ENCODE data around the gene TTC32. TPM values are rescaled to one million over a fixed set of nuclear protein-coding genes. Genes with fewer than 3 reads are reported as not detected.

The TTC32 gene
- total RNA-seq, 4 donors from 2014 or later: 11.9 to 21.7 (median 16.8) TPM

DNA sequence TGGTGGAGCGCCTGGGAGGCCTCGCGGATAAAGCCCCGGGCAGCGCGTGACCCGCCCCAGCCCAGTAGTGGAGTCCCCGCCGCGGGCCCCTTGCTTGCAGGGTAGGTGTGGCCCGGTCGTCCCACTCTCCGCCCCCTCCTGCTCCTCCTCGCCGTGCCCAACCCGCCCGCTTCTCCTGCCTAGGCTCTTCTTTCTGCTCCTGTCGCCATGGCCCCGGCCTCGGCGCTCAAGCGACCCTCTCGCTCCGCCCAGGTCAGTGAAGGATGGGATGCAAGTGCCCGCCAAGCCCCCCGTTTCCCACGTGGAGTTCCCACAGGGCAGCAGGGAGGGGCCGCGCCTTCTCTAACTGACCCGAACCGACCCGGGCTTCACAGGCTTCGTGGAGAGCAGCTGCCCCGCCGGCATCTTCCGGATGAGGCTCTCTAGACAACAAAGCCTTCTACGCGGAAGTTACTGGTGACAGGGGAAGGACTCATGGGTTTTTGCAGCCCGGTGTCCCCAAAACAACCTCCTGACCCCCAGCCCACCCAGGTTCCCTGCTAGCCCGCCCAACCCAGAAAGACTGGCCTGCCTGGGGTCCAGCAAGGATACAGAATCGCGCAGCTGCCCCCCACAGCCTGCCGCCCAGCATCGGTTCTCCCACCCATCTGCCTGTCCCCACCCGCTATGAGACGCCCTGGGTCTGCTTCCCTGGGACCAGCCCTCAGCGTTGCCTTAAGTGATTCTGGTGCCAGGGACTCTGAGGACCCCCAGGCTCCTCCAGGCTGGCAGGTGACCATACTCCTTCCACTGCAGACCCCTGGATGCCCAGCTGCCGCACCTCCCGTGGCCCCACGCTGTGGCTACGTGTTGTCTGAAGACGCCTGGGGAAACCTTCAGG lies 32.8 kb downstream of the TTC32 start:
- TF ChIP-seq, protein P1, sequence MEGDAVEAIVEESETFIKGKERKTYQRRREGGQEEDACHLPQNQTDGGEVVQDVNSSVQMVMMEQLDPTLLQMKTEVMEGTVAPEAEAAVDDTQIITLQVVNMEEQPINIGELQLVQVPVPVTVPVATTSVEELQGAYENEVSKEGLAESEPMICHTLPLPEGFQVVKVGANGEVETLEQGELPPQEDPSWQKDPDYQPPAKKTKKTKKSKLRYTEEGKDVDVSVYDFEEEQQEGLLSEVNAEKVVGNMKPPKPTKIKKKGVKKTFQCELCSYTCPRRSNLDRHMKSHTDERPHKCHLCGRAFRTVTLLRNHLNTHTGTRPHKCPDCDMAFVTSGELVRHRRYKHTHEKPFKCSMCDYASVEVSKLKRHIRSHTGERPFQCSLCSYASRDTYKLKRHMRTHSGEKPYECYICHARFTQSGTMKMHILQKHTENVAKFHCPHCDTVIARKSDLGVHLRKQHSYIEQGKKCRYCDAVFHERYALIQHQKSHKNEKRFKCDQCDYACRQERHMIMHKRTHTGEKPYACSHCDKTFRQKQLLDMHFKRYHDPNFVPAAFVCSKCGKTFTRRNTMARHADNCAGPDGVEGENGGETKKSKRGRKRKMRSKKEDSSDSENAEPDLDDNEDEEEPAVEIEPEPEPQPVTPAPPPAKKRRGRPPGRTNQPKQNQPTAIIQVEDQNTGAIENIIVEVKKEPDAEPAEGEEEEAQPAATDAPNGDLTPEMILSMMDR (IDR thresholded peaks at IDR 0.05; ENCODE audit: low read depth): no peak

DNA sequence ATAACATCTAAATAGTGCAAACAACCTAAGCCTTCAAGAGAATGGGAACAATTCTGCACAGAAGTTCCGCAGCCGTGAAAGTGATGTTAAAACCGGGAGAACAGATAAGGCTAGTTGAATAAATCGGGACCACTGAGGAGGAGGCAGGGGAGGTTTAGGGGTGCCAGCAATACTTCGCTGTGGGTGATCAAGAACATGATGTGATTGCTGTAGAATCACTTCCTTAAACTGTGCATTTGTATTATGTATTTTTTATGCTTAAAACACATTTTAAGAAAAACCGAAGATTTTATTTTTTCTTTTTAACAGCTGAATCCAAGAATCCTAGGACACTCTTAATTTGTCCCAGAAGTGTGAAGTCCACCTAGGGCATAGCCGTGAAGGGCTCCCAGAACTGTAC lies 33.6 kb downstream of the TTC32 start:
- TF ChIP-seq, protein P1 (IDR thresholded peaks at IDR 0.05; ENCODE audit: low read depth): no peak

DNA sequence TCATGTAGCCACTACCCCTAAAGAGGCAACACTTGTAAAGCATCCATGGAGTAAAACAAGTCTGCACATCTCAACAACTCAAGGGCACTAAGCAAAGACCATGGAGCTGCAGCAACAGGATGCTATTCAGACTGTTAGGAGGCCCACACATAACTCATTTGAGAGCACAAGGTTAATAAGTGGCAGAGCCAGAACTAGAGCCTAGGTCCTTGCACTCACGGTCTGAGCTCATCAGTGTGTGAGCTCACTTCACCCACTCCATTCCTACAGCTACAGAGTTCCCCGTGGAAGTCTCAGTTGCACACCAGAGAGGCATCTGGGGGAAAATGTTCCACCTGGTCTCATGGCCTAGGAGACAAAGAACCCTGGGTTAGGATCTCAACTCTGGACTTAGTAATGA lies 35.0 kb downstream of the TTC32 start:
- TF ChIP-seq, protein P1 (IDR thresholded peaks at IDR 0.05; ENCODE audit: low read depth): no peak

DNA sequence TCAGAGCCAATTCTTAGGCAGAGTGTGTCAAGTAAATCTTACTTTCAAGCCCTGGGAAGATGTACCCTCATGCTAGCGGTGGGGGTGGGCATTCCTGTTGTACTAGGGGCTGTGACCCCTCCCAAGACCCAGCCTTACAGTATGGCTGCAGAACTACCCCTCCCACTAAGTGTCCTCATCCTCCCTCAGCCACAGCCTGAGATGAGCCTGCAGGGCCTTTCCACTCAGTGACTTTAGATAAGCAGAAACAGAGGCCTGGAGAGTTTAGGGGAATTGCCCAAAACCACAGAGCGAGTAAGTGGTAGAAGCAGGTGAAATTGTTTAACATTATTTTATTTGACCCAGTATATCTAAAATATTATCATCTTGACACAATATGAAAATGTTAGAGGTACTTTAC lies 36.6 kb downstream of the TTC32 start:
- TF ChIP-seq, protein P1 (IDR thresholded peaks at IDR 0.05; ENCODE audit: low read depth): no peak

DNA sequence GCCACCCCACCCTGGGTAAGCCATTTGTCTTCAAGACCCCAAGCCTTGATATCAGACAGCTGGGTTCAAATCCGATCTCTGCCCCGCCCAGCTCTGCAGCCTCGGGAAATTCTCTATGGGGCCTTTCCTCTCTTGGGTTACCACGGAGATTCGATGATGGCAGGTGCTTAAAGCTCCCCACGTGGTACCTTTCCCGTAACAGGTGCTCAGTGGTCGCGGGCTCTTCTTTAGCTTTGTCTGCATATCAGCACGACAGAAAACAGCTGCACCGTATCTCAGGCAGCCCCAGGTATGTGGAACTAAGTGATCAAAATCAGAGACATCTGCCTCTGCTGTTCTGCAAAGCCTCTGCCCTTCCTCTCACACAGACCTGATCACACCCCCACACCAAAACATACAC lies 37.4 kb downstream of the TTC32 start:
- TF ChIP-seq, protein P1 (IDR thresholded peaks at IDR 0.05; ENCODE audit: low read depth): no peak

DNA sequence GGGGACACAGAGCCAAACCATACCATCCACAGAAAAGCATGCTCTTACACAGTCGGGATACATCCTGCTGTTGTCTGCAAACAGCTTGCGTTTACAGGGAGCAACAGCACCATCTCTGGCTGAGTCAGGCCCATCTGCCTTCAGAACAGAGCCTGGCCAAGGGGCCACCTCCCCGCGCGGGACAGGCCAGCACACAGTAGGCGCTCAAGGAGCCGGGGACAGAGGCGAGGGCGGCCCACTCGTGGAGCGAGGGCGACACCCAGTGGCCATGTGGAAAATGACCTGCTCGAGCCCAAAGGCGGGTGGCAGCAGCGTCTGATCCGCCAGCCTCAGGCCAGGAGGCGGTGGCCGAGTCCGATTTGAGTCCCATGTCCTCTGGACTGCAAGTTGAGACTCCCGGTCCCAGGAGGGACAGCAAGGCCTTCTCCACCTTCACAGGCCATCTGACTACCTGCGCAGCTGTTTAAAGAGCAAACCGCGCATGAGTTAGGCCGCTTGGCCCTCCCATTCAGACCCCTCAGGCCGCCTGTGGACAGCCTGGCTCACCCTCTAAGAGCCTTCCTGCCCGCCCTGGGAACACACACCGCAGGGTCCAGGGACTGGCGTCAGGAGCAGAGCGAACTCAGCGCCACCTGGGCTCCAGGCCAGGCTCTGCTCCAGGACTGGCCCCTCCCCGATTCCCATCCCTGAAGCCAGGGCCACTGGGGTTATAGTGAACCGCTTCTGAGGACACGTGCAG lies 38.3 kb downstream of the TTC32 start:
- TF ChIP-seq, protein P1 (IDR thresholded peaks at IDR 0.05; ENCODE audit: low read depth): no peak

DNA sequence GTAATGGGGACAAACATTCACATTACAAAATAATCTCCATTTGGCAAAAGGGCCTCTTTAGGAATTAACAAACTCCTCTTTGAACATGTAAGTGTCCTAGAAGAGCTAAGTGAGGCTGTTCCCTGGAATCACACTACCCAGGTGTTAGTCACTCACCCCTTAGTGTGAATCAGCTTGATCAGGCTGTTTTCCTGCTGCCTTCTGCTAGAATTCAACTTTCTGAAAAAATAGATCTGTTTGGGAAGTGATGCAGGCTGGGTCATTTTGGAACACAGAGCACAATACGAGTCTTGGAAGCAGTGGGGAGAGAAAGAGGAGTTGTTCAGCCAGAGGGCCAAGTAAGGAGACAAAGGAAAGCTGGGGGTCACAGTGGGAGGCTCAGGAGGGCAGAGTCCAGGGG lies 40.0 kb downstream of the TTC32 start:
- TF ChIP-seq, protein P1 (IDR thresholded peaks at IDR 0.05; ENCODE audit: low read depth): no peak
